Tracheal epithelial cell (primary cell): ENCODE measurements around the gene SHQ1. TPM values are rescaled to one million over a fixed set of nuclear protein-coding genes. Genes with fewer than 3 reads are reported as not detected.

Experiments used
- total RNA-seq: library from RNA; depleted of rRNA; stranded (reverse); fragments of >200 nt; gene quantifications from 2 replicates; pipeline ENCODE4 v1.2.1, GENCODE V29; 2014

The SHQ1 gene
- 15.9 and 20.9 TPM in 2 replicates for total RNA-seq

DNA sequence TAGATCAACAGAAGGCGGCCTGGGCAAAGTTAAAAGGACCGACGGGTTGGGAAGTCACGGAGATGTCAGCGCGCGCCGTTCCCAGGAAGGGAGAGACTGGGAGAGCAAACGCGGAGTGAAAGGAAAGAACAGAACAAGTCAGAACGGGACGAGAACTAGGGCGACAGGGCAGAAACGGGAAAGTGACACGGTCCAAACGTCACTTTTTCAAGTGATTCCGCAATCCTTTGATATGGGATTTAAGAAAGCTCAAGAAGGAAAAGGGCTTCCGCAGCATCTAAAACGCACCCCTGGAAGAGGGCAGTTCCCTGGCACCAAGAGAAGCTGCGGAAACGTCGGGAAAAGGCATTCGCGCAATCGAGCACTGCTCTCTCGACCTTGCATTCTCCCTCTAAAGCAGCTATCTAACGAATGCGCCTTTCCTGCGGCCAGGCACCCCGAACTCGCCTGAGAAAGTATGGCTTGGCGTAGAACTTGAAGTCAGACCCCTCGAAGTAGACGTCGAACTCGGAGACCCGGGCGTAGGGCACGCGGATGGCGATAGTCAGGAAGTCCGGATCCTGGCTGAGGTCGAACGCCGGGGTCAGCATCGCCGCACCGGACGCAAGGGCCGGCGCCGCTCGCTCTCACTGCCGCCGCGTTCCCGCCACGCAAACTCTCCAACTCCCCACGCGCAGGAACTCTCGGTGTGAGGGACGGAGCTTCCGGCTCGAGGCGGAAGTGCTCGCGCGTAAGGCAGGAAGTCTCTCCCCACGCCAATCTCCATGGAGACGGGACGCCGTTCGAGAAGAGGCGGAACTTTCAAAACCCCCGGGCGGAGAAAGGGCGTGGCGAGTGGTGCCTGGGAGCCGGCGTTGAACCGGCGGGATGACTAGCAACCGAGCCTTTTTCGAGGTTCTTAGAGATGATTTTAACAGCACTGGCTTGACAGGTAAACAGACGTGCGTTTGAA lies at the start of gene SHQ1:
Gene SHQ1 (minus strand): TSS at position 695 of the 952 bp plus-strand sequence. CDS start 105 bp downstream, at position 590.

GRCh38 chr3:72887705-72888545 lies 39.7 kb upstream of the SHQ1 start, which contains the start of gene GXYLT2:
Gene GXYLT2, plus strand, starts transcription at chr3:72888046. Its CDS starts 188 bp downstream, at chr3:72888234.

Other genes starting within 250 kb of the SHQ1 start
- 0.85 and 3.1 TPM in 2 replicates for gene GXYLT2, start 39.6 kb upstream of the SHQ1 start, total RNA-seq
- 80.1 and 104 TPM in 2 replicates for gene PPP4R2, start 148.4 kb upstream of the SHQ1 start, total RNA-seq
- 2.7 and 4.0 TPM in 2 replicates for gene EBLN2, start 213.2 kb upstream of the SHQ1 start, total RNA-seq